Measurements from ENCODE around the gene PURB. TPM values are rescaled to one million over a fixed set of nuclear protein-coding genes. Genes with fewer than 3 reads are reported as not detected.
A peak's percentile ranks its signal among the peaks of the same experiment; 100 is the strongest.

The PURB gene
- polyA plus RNA-seq (2012; rRNA removed), result 4.1 and 4.8 TPM in 2 replicates
- 7.9 and 8.7 TPM in 2 replicates for polyA plus RNA-seq (2012; cell fraction: cytosol; rRNA removed)
- polyA plus RNA-seq (2012; cell fraction: nucleus; rRNA removed), result 3.3 and 5.1 TPM in 2 replicates

GRCh38 chr7:44885394-44886317 lies at the start of gene PURB:
TSS of gene PURB (minus strand) at chr7:44885530. CDS start at chr7:44885348, 182 bp downstream.
- TF ChIP-seq NRF1 (IDR thresholded peaks at IDR 0.05; ENCODE audit: low read depth, low read length), result no peak
- peak; percentile 61 for TF ChIP-seq NFIC (IDR thresholded peaks at IDR 0.05; ENCODE audit: borderline replicate concordance)
- TF ChIP-seq GABPA (IDR thresholded peaks at IDR 0.05; ENCODE audit: low read depth), result peak; percentile 89
- TF ChIP-seq ZBTB33 (IDR thresholded peaks at IDR 0.05; ENCODE audit: borderline replicate concordance, low read depth), result peak; percentile 48; the same call in 1 of the 2 replicates
- TF ChIP-seq GATA2 (CRISPR knock-in tag; IDR thresholded peaks at IDR 0.05), result no peak
- TF ChIP-seq POLR2AphosphoS5 (IDR thresholded peaks at IDR 0.05; ENCODE audit: low read depth, low read length), result peak; percentile 87
- TF ChIP-seq EP300 (IDR thresholded peaks at IDR 0.05; ENCODE audit: borderline replicate concordance in 1 of 2, low read depth in 1 of 2, low read length in 1 of 2), result peak in 1 of 2 experiments; percentile 75; a peak in 1 of 4 replicates
- peak; percentile 41; the same call in 1 of the 2 replicates for TF ChIP-seq REST (IDR thresholded peaks at IDR 0.05; ENCODE audit: low read depth, low read length)
- TF ChIP-seq TCF12 (IDR thresholded peaks at IDR 0.05), result no peak
- peak; percentile 50; the same call in 1 of the 2 replicates for TF ChIP-seq PBX3 (IDR thresholded peaks at IDR 0.05)
- no peak for TF ChIP-seq USF2 (IDR thresholded peaks at IDR 0.05; ENCODE audit: borderline replicate concordance, low read depth, low read length)
- peak; percentile 82 for TF ChIP-seq ELF1 (IDR thresholded peaks at IDR 0.05)
- peak; percentile 88; the same call in 1 of the 2 replicates for TF ChIP-seq SIN3A (IDR thresholded peaks at IDR 0.05; ENCODE audit: borderline replicate concordance, low read depth, low read length)
- peak; percentile 70; the same call in 1 of the 2 replicates for TF ChIP-seq FOSL2 (IDR thresholded peaks at IDR 0.05; ENCODE audit: borderline replicate concordance, low read depth)
- TF ChIP-seq MAX (IDR thresholded peaks at IDR 0.05; ENCODE audit: low read depth), result peak; percentile 67; the same call in 1 of the 2 replicates
- peak; percentile 85 for TF ChIP-seq MXI1 (IDR thresholded peaks at IDR 0.05; ENCODE audit: low read depth, low read length)
- TF ChIP-seq JUND (IDR thresholded peaks at IDR 0.05), result peak; percentile 68
- TF ChIP-seq TAF1 (IDR thresholded peaks at IDR 0.05; ENCODE audit: borderline replicate concordance, low read depth, low read length), result peak; percentile 75
- peak; percentile 93 for TF ChIP-seq CHD2 (IDR thresholded peaks at IDR 0.05; ENCODE audit: low read length, partially characterized antibody)
- TF ChIP-seq RXRA (IDR thresholded peaks at IDR 0.05; ENCODE audit: borderline replicate concordance, low read depth), result no peak
- TF ChIP-seq IRF3 (IDR thresholded peaks at IDR 0.05; ENCODE audit: low read depth, low read length), result no peak
- H4K20me1 ChIP-seq (ENCODE audit: insufficient read depth), result peaks cover 39% of the 10 kb centered on the region
- H3K36me3 ChIP-seq (replicated peaks in 1 of 2; ENCODE audit: control insufficient read depth in 1 of 2, insufficient read depth in 2 of 2, low read length in 1 of 2), result peaks cover 31 to 36% of the 10 kb centered on the region in 2 experiments
- no peaks in the 10 kb centered on the region for H3K27me3 ChIP-seq (ENCODE audit: insufficient read depth)
- ChIA-PET POLR2A (interaction anchor here (0.6 to 2.0 kb wide), 14 partner anchors 9 to 303 kb away, joined by 3 to 12 read pairs (median 4); partner anchors contain the start of genes H2AZ2, OGDH and TMED4), CTCF (interaction anchor here (0.7 to 2.5 kb wide), 10 partner anchors 10 to 321 kb away, joined by 3 to 12 read pairs (median 4); partner anchors contain the start of genes H2AZ2 and TBRG4)
- H3K9ac ChIP-seq, result peak within 1 kb of the TSS; percentile 95
- DNase-seq, result peak; percentile 99
- H3K79me2 ChIP-seq (ENCODE audit: insufficient read depth), result peaks cover 66% of the 10 kb centered on the region
- no peaks in the 10 kb centered on the region for H3K9me2 ChIP-seq
- 1% methylated on average over 29 of the region's 72 CpGs for WGBS (ENCODE audit: low lambda C conversion rate)
- peaks cover 23 to 41% of the 10 kb centered on the region in 2 experiments; a peak in 3 of 4 replicates for H3K4me1 ChIP-seq (ENCODE audit: control insufficient read depth in 1 of 2, insufficient read depth in 2 of 2, low read depth in 1 of 2, low read length in 1 of 2)
- peak within 1 kb of the TSS; percentile 78 to 87 for H3K4me3 ChIP-seq (ENCODE audit: low read depth in 2 of 2, low read length in 1 of 2)
- peak within 1 kb of the TSS; percentile 90 to 97 for H3K27ac ChIP-seq (ENCODE audit: low read depth in 2 of 2, low read length in 1 of 2)
- peak within 1 kb of the TSS; percentile 26 for H2AFZ ChIP-seq (ENCODE audit: low read depth)
- no peaks in the 10 kb centered on the region for H3K9me3 ChIP-seq
- H3K4me2 ChIP-seq, result peak within 1 kb of the TSS; percentile 82
- peaks cover 37% of the 10 kb centered on the region for H3F3A ChIP-seq (replicated peaks; ENCODE audit: insufficient read depth)

All from SK-N-SH (cell line).